SKM-1 treated with dmso at 0.1 percent for 144 hours (cell line): ENCODE data around the gene MAN1C1.
"Not testable (repeated sequence)": the region's sequence is repeated elsewhere in the genome, so short reads cannot be mapped to it uniquely, and the experiment has no call there.

Experiments used
- DNase-seq: peaks from one replicate; lab custom pipeline; 2025; ENCODE audit not compliant: unreplicated experiment; lab: John Stamatoyannopoulos, UW

MAN1C1 gene

DNA sequence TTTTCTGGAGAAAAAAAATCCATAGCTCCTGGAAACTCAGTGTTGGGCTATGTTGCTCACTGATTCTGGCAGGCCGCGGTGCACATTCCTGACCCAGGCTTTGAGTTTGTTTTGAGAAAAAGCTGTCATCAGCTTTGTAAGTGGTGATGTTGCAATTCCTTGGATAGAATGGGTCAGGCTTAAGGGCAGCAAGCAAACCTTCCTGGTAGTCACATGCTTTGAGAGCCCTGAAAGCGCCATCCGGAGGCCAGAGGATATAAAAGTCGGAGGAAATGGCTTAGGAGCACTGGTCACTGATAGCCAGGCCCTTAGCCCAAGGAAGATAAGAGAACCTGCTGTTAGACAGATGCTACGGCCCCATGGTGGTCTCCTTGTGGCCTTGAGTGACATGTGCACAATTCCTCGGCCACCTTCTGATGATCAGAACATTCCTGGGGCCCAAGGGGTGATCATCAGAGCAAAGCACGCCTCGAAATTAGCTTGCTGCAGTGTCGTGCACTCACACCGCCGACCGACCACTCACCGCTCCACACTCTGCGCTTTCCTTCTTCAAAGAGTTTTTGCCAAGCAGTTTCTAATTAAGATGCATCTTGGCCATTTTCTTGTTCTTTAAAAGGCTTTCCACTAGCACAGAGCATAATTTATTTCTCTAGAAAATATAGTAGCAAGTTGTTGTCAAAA, 78.6 kb downstream of the MAN1C1 start:
- peak; percentile 41 for DNase-seq

DNA sequence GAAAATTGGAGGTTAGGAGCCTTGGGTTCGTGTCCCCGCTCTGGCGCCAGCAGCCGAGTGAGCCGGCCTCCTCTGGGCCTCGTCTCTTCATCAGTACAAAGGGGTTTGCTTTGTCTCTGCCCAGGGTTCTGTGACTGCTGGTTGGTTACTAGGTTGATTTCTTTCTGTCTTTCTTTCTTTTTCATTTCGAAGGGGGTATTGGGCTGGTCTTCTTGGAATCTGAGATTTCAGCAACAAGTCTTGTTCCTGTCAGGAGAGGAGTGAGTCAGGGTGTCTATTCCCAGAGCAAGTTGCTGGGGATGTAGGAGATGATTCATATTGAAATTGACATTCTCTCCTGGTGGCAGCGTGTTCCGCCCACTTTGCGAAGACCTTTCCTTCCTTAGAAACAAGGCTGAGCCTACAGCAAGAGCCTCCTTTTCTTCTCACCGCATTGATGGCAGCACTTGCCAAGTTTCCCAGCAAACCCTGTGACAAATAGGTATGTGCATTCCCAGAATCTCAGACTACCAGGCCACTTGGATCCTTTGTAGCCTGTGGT, 79.2 kb downstream of the MAN1C1 start:
- no peak for DNase-seq

DNA sequence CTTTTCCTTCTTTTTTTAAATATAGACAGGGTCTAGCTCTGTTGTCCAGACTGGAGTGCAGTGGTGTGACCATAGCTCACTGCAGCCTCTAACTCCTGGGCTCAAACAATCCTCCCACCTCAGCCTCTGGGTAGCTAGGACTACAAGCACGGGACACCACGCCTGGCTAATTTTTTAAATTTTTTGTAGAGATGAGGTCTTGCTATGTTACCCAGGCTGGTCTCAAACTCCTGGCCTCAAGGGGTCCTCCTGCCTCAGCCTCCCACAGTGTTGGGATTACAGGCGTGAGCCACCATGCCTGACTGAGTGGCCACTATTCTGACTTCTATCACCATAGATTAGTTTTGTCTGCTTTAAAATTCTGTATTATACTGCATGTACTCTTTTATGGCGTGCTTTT, 80.1 kb downstream of the MAN1C1 start:
- DNase-seq: not testable (repeated sequence)

DNA sequence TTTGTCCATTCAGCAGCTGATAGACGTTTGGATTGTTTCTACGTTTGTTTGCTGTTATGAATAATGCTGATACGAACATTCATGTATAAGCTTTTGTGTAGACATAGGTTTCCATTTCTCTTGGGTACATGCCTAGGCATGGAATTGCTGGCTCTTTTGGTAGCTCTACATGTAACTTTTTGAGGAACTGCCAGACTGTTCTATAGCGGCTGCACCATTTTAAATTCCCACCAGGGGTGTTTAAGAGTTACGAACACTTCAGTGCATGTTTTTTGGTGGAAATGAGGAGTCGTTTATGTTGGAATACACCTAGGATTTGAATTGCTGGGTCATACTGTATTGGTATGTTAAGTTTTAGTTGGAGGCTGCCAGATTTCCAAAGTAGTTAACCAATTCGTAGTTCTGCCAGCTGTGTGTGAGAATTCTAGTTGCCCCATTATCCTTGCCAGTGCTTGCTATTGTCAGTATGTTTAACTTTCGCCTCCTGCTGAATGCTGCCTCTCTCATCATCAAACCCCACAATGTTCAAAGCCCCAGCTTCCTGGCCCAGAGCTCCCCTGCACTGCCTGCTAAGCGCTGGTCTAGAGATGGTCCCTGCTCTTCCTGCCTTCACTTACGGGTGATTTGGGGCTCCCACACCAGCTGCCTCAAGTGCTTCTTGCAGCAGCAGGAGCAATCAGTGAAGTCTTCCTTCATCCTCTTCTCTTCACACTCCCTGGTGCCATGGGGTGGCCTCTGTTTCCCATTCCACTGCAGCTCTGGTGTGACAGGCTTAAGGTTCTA, 81.0 kb downstream of the MAN1C1 start:
- no peak for DNase-seq

DNA sequence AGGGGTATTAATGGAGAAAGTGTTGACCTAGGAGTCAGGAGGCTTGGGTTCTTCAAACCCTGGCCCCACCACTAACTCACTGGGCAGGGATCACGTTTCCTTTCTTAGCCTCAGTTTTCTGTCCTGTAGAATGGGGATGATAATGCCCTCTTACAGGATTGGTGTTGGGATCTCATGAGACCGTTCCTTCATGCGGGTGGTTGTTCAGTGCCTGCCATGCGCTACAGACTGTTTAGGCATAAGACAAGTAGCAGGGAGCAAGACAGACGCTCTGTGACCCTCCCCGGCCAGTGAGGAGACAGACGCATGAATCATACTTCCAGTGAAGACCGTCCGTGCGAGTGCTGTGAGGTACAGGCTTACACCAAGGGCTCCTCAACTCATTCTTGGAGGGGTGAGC, 81.7 kb downstream of the MAN1C1 start:
- no peak for DNase-seq

DNA sequence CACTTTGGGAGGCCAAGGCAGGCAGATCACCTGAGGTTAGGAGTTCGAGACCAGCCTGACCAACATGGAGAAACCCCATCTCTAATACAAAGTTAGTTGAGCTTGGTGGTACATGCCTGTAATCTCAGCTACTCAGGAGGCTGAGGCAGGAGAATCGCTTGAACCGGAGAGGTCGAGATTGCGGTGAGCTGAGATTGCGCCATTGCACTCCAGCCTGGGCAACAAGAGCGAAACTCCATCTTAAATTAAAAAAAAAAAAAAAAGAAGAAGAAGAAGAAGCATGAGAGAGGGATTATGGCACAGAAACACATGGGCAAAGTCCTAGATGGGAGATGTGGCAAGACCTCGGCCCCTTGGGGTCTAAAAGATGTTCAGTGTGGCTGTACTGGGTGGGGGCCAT, 82.5 kb downstream of the MAN1C1 start:
- not testable (repeated sequence) for DNase-seq

DNA sequence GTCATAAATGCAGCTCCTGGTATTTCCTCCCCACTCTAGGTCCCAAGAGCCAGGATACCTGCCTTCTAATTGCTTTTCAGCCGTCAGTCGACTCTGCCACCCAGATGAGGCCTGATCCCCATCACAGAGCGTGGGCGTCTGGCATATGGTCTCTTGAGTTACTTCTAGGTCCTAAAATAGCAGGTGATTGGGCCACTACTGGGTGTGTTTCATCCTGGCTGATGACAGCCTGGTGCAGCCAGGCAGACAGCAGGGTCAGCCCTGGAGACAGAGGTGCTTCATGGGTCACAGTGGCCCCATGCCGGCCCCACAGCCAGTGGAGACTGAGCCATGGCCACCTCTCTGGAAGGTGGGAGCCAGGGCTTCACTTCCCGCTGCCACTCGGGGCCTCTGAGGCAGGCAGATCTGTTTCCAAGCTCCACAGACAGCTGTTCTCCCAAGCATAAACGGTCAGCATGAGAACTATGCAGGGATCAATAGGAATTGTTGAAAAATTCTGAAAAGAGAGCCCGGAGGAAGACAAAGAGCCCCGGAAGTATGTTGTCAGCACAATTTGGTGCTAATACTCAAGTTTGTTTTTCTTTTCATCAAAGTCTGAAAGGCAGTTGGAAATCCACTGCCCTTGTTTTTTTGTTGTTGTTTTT, 83.0 kb downstream of the MAN1C1 start:
- DNase-seq: no peak

DNA sequence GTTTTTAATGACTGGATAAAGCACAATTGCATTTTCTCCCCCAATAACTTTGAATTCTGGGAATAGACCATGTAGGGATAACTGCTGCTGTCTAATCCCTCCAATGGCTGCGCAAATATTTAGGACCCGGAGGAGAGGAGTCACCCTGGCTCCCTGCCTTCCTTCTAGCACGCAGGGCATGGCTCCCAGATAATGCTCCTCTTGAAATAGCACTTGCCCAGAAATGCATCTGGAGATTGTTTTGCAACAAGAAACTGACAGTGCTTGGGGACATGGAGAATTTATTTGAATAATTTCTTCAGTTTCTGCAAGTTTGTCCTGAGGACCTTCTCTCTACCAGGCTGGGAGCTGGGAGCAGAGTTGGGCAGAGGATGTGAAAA, 83.5 kb downstream of the MAN1C1 start:
- no peak for DNase-seq

DNA sequence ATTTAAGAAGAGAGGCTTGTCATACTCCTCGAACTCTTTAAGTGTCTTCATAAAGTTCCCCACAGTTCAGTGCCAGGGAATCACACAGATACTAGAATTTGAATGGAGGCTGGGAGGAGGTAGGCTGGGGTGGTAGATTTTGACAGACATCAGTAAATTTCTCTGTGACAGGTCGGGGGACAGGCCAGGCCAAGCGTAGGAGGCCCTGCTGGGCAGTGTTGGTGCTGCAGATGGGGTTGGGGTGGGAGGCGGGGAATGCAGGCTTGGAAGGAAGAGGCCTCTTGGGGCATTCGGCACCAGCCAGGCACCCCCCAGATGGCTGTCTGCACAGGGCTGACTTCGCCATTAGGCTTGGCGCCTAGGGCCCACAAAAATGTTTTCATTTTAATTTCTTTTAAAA, 84.0 kb downstream of the MAN1C1 start:
- DNase-seq: no peak

DNA sequence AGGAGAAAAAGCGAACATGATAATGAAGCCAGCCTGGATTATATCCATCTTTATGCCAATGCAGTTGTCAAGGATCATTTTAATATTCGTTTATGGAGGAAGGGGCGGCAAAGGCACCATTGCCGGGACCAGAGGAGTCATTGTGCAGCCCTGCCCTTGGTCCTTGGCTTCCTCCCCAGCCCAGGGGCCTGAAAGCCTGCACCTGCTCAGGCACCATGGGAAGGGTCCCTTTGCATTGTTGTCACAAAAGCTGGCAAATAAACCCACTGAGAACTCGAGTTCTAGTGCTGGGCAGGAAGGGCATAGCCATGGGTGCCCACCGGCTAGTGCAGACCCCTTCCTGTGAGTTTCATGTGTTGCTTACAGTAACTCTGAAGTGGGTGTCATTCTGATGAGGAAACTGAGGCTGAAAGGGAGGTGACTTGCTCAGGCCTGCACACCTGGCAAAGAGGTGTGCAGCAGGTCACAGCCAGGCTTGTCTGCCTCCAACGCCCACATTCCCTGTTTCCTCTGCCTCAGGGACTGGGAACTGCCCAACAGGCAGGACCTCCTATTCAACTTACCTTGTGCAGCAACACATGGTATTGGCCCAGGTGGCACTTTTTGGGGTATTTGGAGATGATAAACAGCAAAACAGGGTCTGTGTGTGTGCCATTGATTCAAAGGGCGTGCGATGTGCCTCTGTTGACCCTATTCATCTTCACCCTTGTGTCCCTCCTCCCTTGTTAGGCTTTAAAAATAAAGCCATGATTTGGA, 84.6 kb downstream of the MAN1C1 start:
- no peak for DNase-seq

DNA sequence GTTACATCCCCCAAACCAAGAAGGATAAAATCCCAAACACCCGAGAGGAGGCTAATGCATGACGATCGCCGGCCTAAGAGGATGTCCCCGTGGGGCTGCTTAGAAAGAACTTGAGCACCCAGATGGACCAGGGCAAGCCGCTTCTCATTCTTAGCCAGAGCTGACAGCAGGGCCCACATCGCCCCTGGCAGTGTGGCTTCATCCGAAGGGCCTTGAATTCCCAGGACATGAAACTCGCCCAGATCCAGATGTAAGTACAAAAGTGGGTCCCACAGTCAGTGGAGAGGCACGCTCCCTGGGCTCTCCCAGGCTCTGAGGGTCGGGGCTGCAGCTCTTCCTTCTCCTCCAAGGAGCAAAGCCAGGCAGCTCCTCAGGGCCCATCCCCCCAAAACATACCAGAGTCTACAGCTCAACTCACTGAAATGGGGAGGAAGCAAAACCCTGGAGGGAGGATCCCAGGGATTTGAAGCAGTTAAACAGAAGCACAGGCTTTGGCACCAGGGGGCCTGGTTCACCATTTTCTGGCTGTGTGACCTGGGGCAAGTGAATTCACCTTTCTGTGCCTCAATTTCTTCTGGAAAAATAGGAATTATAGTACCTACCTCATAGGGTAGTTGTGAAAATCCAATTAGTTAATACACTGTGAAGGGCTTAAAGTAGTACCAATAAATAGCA, 85.6 kb downstream of the MAN1C1 start:
- no peak for DNase-seq

DNA sequence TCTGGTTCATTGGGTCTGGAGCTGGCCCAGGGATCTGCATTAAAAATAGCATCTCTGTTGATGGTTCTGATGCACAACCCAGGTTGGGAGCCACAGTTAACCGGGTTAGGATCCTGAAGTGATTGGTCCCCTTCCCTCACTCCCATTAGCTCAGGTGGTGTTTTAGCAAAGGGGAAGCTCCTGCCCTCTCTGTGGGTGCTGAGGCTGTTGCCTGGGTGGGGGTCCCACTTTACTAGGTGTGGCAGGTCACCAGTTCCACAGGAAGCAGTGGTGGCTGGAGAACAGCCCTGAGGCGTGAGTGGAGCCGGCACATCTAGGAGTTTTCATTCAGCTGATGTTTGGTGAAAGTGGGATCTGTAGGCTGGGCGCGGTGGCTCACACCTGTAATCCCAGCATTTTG, 86.5 kb downstream of the MAN1C1 start:
- DNase-seq: no peak

DNA sequence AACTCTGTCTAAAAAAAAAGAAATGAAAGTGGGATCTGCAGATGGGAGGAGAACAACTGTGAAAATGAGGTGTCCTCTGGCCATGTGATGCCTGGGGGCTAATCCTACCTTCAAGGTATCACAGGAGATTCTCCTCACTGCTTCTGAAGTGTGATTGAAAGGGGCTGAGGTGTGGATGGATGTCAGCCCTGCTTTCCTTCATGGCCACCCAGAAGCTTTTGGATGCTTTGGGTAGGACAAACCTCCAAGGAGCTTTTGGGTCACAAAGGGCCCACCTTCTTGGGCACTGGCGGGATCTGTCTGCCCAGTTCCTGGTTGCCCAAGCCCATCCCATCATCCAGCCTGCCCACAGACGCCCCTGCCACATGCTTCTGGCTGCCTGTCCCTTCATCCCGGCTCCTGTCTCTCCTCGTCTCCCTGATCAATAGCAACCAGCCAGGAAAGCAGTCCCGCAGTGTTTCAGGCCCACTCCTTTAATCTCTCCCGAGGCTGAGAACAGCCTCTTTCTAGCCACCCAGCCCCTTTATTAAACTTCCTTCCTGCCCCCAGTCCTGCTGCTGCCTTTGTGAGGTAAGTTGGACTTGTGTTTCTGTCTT, 87.2 kb downstream of the MAN1C1 start:
- no peak for DNase-seq

DNA sequence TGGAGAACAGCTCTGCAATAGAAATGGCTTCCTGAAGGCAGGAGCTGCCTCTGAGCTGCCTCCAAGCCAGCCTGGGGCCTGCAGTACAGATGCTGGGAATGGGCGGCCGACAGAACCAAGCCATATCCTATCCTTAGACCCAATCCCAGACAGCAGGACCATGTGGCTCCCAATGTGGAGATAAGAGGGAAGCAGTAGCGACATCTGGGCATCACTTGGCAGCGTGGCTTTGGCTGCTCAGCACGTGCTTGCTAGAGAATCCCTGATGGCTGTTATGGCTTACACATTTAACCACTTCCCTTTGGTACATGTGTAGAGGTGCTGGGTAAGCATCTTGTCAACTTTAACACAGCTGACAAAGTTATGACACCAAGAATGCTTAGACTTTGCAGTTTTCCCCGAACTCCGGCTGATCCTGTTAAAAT, 87.7 kb downstream of the MAN1C1 start:
- no peak for DNase-seq

DNA sequence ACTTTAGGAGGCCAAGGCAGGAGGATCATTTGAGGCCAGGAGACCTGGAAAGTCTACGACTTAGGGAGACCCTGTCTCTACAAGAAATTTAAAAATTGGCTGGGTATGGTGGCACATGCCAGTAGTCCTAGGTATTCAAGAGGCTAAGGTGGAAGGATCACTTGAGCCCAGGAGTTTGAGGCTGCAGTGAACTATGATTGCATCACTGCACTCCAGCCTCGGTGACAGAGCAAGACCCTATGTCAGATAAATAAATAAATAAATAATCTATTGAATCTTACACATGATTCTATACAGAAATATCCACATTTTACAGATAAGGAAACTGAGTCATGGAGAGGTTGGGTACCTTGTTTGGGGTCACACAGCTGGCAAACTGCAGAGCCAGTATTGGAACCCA, 89.1 kb downstream of the MAN1C1 start:
- DNase-seq: no peak

DNA sequence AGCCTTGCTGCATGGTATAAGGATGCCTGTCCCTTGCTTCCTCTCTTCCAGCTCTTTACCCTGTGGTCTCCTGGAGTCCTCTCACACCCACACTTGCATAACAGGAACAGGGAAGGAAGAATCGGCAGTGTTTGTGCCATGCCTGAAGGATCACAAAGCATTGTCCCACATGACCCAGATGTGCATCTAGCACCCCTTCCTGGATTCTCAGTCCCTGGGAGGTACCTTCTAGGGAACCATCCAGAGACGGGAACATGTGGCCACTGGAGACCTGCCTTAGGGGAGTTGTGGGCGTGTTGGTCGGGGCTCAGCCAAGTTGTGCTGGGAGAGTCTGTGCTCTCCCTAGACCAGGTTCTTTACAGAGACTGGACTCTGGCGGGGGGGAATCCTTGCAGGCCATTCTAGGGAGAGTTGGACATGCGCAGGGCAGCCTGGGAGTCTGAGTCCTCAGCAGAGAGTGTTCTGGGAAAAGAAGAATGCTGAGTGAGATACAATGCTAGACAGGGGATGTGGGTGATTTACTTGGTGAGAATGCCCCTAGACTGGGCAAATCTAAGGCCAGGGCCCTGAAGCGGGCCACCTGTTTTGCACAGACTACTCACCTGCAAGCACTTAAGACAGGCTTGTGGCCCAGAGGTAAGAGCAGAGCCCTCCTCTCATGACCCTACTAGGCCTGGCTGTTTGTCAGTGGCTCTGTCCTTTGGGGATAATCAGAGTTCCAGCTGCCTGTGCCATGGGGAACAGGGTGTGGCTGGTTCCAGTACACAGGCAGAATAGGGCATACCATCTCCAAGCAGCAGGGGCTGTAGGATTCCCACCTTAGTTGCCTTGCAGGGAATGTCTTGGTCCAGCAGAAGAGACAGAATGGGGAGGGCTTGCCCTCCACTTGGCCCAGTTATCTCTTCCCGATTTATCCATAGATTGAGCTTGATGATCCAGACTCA, 89.8 kb downstream of the MAN1C1 start:
- no peak for DNase-seq

DNA sequence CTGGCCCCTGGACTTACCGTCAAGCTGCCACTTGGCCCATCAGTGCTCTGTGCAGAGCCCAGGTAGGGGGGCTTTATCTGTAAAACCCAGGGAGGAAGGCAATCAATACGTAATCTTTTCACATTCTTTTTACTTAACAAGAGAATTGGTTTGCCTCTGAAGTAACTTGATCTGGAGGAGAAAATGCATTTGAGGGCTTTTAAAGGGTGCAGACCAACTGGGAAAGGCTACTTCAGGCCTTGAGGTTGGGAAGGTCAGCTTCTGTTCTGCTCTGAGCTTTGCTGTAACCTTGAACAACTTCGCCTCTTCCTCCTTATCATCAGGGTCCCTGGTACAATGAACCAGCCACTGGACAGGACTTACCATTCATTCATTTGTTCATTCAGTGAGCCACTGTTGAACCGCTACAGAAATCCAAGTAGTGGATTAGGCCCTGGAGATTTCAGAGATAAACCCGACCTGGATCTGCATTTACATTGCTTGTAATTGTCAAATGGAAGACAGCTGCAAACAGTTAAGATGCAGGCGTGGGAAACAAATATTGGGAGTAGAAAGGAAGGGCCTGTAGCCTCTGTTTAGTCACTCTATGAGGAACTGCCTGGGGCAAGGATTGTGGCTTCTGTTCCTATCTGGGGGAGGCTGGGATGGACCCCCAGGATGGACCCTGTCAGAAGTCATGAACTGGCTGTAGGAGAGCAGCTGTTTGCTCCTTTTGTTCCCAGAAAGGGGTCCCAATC, 90.9 kb downstream of the MAN1C1 start:
- no peak for DNase-seq

DNA sequence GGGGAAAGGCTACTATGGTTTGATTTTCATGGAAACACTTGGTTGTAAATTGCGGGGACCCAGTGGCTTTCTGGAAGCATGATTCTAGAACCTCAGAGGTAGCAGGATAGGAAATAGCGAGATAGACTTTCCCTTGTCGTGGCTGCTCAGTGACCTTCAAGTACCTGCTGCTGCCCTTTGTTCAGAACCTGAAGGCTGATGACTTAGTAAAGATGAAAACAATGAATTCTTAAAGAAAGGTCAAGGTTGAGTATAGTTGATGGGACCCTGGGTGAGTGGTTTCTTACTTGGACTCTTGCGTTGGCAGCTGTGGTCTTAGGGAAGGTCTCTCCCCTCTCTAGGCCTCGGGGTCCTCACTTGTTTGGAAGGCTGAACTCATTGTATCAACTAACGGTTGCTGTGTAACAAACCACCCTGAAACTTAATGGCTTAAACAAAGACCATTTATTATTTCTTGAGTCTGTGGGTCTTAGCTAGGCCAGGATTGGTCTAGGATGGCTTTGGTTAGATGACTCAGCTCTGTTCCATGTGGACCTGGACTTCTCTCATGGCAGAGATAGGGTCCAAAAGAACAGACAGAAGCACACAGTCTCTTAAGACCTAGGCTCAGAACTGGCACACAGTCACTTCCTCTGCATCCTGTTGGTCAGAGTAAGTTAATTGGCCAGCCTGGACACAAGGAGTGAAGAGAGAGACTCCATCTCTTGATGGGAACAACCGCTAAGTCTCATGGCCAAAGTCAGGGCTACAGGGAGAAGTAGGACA, 94.2 kb downstream of the MAN1C1 start:
- no peak for DNase-seq
